GM12874 (cell line): ENCODE results near the gene METTL15.

ENCODE experiments used
- CTCF ChIP-seq: IDR thresholded peaks from 2 replicates; pipeline ENCODE4 v1.5.1; 2011; ENCODE audit warnings: low read depth, mild to moderate bottlenecking, control low read depth, low read length, moderate library complexity; ENCODE audit not compliant: insufficient read depth

Gene METTL15

DNA sequence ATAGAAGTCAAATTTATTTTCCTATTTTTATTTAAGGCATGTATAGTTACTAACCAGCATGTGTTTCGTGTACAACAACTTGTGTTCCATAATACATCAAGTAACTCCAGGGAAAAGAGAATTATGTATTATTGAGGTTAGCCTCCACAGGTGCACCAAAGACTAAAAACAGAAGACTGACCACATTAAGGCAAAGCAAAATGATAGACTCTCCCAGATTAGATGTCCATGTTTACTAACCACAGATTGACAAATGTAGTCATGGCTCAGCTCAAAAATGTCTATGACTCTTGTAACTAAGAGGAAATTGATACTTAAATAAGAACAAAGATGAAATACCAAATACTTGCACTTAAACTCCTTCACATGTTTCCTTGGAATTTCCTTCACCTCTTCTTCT is 238.5 kb downstream of the METTL15 start:
- TF ChIP-seq CTCF: no peak

DNA sequence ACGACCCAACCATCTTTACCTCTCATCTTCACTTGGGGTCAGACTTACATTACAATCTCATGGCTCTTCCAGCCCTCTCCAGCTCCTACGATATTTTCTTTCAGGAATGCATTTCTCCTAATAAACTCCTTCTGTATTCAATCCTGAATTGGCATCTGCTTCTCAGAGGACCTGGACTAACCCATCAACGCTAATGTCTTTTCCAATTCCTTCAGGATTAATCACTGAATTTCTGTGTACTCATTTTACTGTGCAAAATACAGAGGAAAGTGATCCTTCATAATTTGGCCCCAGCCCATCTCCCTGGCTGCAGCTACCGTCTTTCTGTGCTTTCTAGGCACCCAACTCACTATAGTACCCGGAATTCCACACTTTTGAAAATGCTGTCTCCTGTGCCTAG is 239.2 kb downstream of the METTL15 start:
- no peak for TF ChIP-seq CTCF

DNA sequence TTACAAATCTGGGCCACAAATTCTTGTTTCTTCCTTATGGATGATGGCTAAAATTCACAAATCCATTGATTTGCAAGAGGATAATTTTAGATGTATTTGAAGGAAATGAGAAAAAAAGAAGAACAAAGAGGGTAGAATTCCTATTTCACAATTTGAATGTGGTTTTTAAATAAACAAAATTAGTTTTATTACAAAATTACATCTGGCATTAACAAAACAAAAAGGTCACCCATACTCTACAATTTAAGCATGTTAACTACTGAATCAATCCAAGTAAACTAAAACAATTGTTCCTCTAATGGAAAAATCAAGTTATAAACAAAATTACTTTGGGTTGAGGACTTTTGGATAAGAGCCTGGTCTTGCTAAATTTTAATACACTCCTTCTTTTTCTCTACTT is 242.0 kb downstream of the METTL15 start:
- TF ChIP-seq CTCF: no peak

DNA sequence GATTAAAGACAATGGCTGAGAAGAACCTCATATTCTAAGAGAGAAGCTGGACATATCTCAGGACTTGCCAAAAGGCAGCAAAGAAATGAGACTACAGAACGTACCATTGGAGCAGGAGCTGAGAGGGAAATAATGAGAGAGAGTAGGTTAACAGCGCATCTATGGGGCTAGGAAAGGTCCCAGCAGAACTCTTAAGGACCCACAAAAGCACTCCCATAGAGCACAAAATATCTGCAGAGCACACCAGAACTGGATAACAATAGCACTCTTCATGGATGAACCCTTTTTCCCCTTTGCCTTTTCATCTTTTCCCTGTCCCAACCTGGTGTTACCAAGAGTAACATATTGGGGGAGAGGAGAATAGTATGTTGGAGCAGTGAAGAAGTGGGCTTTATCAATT is 245.8 kb downstream of the METTL15 start:
- no peak for TF ChIP-seq CTCF

DNA sequence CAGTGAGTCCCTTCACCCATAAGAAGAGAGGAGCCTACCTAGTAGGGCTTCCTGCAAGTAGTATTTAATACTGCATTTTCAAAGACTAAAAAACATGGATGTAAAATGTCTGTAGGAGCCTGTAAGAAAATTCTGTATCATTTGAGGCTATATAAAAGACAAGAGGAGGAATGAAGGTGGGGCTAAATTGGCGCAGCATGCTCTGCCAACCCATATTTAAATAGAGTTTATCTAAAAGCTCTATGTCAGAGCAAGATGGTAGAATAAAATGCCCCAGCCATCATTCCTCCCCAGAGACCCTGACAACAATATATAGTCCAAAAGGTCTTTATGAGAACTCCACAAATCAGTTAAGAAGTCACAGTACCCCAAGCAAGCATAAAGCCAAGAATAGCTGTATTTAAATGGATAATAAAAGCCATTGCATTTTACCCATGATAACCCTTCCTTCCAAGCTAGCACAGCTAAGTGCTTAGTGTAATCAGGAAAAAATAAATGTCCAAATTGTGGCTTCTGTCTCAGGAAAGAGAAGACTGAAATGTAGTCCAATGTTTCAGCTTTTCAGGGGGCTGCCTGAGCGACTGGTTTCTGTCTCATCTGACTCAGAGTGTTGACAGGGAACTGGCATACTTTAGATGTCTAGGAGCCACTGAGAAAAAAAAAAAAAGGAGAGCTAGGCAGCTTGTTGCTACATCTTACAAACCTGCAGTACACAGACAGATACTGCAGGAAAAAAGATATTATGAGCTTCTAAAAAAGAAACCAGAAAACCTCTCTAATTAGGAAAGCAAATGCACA is 258.6 kb downstream of the METTL15 start:
- no peak for TF ChIP-seq CTCF
